GM12875 (cell line): ENCODE data around the gene RNF169.

Experiments used
- H3K4me3 ChIP-seq: one replicate; pipeline ENCODE4 v1.5.1; 2011; ENCODE audit warnings: low read depth, low read length, control low read depth
- CTCF ChIP-seq: IDR thresholded peaks from 2 replicates; pipeline ENCODE4 v1.5.1; 2011; ENCODE audit warnings: low read depth, mild to moderate bottlenecking, control low read depth, inconsistent platforms, low read length, moderate library complexity, borderline replicate concordance; ENCODE audit not compliant: insufficient read depth

The RNF169 gene

GRCh38 chr11:74839446-74839845, 90.8 kb downstream of the RNF169 start:
- H3K4me3 ChIP-seq = no peak overlapping the region
- no peak for TF ChIP-seq CTCF

GRCh38 chr11:74839971-74840370, 91.3 kb downstream of the RNF169 start:
- no peak for TF ChIP-seq CTCF

GRCh38 chr11:74840486-74840885, 91.8 kb downstream of the RNF169 start:
- H3K4me3 ChIP-seq = no peak overlapping the region
- TF ChIP-seq CTCF = no peak

More at GRCh38 chr11:74839971-74840370, 91.3 kb downstream of the RNF169 start:
- no peak overlapping the region for H3K4me3 ChIP-seq

GRCh38 chr11:74842967-74843366, 94.3 kb downstream of the RNF169 start:
- no peak overlapping the region for H3K4me3 ChIP-seq
- TF ChIP-seq CTCF = no peak

- H3K4me3 ChIP-seq = no peak overlapping the region
- no peak for TF ChIP-seq CTCF
These were observed 95.4 kb downstream of the RNF169 start for GRCh38 chr11:74844072-74844471.

GRCh38 chr11:74844865-74845264, 96.2 kb downstream of the RNF169 start:
- H3K4me3 ChIP-seq = no peak overlapping the region
- no peak for TF ChIP-seq CTCF

- TF ChIP-seq CTCF = no peak
- H3K4me3 ChIP-seq = no peak overlapping the region
These were observed 97.4 kb downstream of the RNF169 start for GRCh38 chr11:74845978-74846517.
